ENCODE data around the gene FERMT3. TPM values are rescaled to one million over a fixed set of nuclear protein-coding genes. Genes with fewer than 3 reads are reported as not detected.

Gene FERMT3
- total and polyA plus RNA-seq, 2 of the 13 experiments (the other 11 are each of a cell fraction or from before 2014, with no cell fraction given) = 0.29 TPM; not detected in 1

DNA sequence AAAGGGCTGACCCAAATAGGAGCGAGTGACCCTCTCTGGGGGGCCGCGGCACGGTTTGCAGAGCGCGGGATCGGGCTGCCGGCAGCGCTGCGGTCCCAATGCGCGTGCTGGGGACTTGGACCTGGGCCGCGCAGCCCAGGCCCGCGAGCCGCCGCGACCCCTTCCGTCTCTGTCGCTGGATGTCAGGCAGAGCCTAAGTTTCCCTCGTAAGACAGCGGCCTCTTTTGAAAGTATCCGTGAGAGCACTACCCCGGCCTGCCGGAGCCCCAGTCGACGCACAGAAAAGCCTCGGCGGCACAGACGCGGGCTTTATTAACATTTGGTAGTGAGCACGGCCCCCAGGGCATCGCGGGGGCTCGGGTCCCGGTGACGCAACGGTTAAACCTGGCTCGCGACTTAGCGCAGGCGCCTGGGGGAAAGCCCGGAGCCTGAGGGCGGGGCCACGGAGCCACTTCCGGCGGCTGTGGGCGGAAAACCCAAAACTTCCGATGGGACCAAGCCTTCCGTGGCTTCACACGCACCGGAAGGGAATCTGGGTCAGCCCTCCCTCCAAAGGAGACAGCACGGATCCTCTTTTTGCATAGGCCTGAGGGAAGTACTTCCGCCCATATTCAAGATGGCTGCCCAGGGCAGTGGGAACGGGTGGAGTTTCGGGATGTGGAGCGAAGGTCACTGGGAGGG is 63.2 kb downstream of the FERMT3 start (continued):
- TF ChIP-seq, protein P1, sequence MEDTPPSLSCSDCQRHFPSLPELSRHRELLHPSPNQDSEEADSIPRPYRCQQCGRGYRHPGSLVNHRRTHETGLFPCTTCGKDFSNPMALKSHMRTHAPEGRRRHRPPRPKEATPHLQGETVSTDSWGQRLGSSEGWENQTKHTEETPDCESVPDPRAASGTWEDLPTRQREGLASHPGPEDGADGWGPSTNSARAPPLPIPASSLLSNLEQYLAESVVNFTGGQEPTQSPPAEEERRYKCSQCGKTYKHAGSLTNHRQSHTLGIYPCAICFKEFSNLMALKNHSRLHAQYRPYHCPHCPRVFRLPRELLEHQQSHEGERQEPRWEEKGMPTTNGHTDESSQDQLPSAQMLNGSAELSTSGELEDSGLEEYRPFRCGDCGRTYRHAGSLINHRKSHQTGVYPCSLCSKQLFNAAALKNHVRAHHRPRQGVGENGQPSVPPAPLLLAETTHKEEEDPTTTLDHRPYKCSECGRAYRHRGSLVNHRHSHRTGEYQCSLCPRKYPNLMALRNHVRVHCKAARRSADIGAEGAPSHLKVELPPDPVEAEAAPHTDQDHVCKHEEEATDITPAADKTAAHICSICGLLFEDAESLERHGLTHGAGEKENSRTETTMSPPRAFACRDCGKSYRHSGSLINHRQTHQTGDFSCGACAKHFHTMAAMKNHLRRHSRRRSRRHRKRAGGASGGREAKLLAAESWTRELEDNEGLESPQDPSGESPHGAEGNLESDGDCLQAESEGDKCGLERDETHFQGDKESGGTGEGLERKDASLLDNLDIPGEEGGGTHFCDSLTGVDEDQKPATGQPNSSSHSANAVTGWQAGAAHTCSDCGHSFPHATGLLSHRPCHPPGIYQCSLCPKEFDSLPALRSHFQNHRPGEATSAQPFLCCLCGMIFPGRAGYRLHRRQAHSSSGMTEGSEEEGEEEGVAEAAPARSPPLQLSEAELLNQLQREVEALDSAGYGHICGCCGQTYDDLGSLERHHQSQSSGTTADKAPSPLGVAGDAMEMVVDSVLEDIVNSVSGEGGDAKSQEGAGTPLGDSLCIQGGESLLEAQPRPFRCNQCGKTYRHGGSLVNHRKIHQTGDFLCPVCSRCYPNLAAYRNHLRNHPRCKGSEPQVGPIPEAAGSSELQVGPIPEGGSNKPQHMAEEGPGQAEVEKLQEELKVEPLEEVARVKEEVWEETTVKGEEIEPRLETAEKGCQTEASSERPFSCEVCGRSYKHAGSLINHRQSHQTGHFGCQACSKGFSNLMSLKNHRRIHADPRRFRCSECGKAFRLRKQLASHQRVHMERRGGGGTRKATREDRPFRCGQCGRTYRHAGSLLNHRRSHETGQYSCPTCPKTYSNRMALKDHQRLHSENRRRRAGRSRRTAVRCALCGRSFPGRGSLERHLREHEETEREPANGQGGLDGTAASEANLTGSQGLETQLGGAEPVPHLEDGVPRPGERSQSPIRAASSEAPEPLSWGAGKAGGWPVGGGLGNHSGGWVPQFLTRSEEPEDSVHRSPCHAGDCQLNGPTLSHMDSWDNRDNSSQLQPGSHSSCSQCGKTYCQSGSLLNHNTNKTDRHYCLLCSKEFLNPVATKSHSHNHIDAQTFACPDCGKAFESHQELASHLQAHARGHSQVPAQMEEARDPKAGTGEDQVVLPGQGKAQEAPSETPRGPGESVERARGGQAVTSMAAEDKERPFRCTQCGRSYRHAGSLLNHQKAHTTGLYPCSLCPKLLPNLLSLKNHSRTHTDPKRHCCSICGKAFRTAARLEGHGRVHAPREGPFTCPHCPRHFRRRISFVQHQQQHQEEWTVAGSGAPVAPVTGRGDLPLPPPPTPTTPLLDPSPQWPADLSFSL (CRISPR knock-in tag; IDR thresholded peaks at IDR 0.05) = no peak; the same call in 1 of the 2 replicates
- TF ChIP-seq, protein P2, sequence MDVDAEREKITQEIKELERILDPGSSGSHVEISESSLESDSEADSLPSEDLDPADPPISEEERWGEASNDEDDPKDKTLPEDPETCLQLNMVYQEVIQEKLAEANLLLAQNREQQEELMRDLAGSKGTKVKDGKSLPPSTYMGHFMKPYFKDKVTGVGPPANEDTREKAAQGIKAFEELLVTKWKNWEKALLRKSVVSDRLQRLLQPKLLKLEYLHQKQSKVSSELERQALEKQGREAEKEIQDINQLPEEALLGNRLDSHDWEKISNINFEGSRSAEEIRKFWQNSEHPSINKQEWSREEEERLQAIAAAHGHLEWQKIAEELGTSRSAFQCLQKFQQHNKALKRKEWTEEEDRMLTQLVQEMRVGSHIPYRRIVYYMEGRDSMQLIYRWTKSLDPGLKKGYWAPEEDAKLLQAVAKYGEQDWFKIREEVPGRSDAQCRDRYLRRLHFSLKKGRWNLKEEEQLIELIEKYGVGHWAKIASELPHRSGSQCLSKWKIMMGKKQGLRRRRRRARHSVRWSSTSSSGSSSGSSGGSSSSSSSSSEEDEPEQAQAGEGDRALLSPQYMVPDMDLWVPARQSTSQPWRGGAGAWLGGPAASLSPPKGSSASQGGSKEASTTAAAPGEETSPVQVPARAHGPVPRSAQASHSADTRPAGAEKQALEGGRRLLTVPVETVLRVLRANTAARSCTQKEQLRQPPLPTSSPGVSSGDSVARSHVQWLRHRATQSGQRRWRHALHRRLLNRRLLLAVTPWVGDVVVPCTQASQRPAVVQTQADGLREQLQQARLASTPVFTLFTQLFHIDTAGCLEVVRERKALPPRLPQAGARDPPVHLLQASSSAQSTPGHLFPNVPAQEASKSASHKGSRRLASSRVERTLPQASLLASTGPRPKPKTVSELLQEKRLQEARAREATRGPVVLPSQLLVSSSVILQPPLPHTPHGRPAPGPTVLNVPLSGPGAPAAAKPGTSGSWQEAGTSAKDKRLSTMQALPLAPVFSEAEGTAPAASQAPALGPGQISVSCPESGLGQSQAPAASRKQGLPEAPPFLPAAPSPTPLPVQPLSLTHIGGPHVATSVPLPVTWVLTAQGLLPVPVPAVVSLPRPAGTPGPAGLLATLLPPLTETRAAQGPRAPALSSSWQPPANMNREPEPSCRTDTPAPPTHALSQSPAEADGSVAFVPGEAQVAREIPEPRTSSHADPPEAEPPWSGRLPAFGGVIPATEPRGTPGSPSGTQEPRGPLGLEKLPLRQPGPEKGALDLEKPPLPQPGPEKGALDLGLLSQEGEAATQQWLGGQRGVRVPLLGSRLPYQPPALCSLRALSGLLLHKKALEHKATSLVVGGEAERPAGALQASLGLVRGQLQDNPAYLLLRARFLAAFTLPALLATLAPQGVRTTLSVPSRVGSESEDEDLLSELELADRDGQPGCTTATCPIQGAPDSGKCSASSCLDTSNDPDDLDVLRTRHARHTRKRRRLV (CRISPR knock-in tag; IDR thresholded peaks at IDR 0.05) = peak; percentile 18; the same call in 1 of the 2 replicates
- TF ChIP-seq HDAC2 (CRISPR knock-in tag; IDR thresholded peaks at IDR 0.05) = peak; percentile 64
- TF ChIP-seq, protein P3, sequence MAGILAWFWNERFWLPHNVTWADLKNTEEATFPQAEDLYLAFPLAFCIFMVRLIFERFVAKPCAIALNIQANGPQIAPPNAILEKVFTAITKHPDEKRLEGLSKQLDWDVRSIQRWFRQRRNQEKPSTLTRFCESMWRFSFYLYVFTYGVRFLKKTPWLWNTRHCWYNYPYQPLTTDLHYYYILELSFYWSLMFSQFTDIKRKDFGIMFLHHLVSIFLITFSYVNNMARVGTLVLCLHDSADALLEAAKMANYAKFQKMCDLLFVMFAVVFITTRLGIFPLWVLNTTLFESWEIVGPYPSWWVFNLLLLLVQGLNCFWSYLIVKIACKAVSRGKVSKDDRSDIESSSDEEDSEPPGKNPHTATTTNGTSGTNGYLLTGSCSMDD (CRISPR knock-in tag; IDR thresholded peaks at IDR 0.05) = no peak
- TF ChIP-seq, protein P4, sequence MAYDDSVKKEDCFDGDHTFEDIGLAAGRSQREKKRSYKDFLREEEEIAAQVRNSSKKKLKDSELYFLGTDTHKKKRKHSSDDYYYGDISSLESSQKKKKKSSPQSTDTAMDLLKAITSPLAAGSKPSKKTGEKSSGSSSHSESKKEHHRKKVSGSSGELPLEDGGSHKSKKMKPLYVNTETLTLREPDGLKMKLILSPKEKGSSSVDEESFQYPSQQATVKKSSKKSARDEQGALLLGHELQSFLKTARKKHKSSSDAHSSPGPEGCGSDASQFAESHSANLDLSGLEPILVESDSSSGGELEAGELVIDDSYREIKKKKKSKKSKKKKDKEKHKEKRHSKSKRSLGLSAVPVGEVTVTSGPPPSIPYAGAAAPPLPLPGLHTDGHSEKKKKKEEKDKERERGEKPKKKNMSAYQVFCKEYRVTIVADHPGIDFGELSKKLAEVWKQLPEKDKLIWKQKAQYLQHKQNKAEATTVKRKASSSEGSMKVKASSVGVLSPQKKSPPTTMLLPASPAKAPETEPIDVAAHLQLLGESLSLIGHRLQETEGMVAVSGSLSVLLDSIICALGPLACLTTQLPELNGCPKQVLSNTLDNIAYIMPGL (CRISPR knock-in tag; IDR thresholded peaks at IDR 0.05; ENCODE audit: borderline replicate concordance in 1 of 2, low read depth in 1 of 2) = peak; percentile 44 to 74; a peak in 3 of 4 replicates
- no peak for TF ChIP-seq FOXP1 (IDR thresholded peaks at IDR 0.05)
- peak; percentile 26; the same call in 1 of the 2 replicates for TF ChIP-seq FOXP1 (CRISPR knock-in tag; IDR thresholded peaks at IDR 0.05)
- TF ChIP-seq, protein P5, sequence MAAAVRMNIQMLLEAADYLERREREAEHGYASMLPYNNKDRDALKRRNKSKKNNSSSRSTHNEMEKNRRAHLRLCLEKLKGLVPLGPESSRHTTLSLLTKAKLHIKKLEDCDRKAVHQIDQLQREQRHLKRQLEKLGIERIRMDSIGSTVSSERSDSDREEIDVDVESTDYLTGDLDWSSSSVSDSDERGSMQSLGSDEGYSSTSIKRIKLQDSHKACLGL (CRISPR knock-in tag; IDR thresholded peaks at IDR 0.05) = no peak; the same call in 1 of the 2 replicates
- no peak for TF ChIP-seq SOX13 (IDR thresholded peaks at IDR 0.05)
- peak in 1 of 2 experiments; percentile 33; a peak in 2 of 4 replicates for TF ChIP-seq SOX13 (CRISPR knock-in tag; conservative IDR thresholded peaks at IDR 0.05 in 1 of 2, IDR thresholded peaks at IDR 0.05 in 1 of 2)
- TF ChIP-seq KDM5A (IDR thresholded peaks at IDR 0.05; ENCODE audit: borderline replicate concordance, low read length) = no peak; the same call in 1 of the 2 replicates
- TF ChIP-seq SMAD9 (CRISPR knock-in tag; IDR thresholded peaks at IDR 0.05) = 0 out of 2 replicates have a peak, but pooled peaks have one; percentile 55
- no peak for TF ChIP-seq ZFP36L2 (CRISPR knock-in tag; IDR thresholded peaks at IDR 0.05)
